GM18526 (cell line): ENCODE data around the gene CDC5L.

ENCODE experiments used
- POLR2A ChIP-seq: IDR thresholded peaks from 3 replicates; pipeline ENCODE4 v1.6.1; 2011; ENCODE audit not compliant: insufficient read length; ENCODE audit errors: extremely low read depth

CDC5L gene

DNA sequence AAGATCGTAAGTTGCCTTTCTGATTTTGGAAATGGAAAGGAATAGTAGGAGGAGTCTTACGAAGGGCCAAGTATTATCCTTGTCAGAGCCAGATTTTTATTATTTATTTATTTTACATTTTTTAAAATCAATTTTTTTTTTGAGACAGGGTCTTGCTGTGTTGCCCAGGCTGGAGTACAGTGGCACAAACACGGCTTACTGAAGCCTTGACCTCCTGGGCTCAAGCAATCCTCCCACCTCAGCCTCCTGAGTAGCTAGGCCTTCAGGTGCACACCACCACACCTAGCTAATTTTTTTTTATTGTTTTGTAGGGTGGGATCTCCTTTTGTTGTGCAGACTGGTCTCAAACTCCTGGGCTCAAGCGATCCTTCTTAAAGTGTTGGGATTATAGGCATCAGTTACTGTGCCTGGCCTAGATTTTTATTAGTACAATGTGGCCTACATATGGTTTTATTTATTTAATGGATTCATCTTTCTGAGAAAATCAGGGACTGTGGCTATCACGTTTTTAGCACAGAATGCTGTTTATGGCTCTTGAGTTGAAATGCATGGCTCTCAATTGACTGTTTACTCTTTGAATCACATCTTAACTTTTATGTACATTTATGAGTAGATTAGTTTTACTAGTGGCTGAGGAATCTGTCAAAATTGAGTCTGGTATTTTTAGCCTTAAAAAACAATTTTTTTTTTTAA lies 16.7 kb downstream of the CDC5L start:
- TF ChIP-seq POLR2A: no peak

DNA sequence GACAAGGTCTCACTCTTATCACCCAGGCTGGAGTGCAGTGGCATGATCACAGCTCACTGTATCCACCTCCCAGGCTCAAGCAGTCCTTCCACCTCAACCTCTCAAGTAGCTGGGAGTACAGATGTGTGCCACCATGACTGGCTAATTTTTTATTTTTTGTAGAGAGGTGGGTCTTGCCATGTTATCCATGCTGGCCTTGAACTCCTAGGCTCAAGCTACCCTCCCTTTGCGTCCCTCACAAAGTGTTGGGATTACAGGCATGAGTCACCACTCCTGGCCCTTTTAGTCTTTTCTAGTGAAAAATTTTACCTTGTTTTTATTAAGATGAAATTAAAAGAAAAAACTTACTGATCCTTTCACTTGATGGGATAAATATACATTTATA lies 17.2 kb downstream of the CDC5L start:
- TF ChIP-seq POLR2A: no peak

DNA sequence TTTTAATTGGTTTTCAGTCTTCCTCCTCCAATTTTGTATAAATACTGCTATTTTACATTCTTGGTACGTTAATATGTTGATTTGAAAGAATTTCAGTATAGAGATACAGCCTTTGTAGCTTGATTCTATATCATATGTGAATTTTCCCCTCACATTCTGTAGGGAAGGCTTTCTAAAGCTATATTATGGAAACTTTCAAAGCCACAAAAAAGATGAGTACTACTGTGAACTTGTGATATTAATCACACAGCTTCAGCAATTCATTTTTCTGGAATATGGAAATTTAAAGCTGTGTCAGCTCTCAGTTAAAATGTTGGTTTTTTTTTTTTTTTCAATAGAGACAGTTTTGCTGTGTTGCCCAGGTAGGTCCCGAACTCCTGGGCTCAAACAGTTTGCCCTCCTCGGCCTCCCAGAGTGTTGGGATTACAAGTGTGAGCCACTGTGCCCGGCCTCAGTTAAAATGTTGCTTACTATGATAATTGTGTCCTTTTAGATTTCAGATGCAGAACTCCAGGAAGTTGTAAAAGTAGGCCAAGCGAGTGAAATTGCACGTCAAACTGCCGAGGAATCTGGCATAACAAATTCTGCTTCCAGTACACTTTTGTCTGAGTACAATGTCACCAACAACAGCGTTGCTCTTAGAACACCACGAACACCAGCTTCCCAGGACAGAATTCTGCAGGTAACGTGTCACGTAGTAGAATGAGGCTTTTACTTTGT lies 20.6 kb downstream of the CDC5L start:
- TF ChIP-seq POLR2A: no peak

DNA sequence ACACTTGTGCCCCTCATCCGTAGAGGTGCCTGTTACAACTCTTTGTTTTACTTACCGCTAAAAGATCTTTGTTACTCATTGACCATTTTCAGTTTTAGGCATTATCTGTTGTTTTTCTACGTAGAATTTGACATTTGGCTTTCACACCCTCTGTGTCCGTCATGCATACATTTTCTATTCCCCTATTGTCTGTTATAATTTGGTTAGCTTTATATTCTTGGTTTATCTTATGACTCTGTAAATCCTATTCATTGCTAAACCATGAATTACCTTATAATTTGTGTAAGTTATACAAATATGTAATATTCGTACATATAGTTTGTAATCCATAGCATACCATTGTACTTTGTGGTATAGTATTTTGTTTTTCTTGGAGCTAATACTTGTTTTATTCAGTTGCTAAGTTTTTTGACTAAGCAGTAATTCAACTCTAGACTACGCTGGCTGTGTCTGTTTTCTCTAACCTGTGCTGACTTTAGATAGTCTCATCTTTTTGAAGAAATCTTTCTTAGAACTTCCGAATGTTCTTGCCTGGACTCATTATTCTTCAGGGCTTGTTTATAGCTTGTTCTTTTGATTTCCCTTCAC lies 21.8 kb downstream of the CDC5L start:
- TF ChIP-seq POLR2A: no peak

DNA sequence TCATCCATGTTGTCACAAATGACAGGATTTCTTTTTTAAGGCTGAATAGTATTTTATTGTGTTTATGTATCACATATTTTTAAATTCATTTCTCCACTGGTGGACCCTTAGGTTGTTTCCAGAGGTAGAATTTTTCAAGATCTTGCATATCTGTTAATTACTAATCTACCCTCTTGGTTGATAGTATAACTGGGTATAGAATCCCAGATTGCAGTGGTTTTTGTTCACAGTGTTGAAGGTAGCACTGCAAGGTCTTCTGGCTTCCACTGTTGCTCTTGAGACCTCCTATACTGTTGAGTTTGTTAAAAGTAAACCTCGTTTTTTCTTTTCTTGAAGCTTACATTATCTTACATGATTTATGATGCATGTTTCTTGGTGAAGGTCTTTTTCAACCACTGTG lies 22.9 kb downstream of the CDC5L start:
- TF ChIP-seq POLR2A: no peak

DNA sequence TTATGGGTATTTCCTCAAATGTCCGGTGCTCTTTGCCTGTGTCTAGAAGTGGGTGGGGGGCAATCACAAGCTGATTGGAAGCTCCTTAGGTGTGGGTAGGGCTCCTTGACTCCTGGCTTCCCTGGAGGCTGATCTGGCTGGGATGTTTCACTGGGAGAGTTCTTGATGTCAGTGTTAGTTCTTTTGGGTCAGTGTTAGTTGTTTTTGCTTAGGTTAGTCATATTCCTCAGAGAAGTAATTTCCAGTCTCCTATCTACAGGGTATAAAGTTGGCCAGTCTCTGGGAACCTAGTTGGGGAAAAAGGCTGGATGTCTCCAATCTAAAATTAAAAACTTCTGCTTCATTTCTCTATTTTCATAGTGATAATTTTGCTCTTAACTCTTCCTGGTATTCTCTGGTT lies 23.6 kb downstream of the CDC5L start:
- no peak for TF ChIP-seq POLR2A

DNA sequence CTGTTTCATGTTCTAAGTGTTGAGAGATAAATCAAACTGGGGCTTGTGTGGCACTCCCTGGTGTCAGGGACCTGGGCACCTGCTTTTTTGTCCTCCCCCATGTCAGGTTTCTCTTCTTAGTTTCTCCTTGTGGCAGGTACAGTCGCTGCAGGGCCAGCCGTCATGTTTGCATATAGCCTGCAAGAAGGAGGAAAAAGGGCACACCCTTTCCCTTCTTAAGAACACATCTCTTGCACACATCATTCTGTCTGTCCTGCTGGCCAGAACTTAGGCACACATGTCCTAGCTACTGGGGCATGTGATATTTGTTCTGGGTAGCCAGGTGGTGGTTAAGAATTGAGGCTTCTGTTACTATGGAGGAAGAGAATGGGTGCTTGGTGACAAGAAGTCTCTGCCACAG lies 27.9 kb downstream of the CDC5L start:
- no peak for TF ChIP-seq POLR2A

DNA sequence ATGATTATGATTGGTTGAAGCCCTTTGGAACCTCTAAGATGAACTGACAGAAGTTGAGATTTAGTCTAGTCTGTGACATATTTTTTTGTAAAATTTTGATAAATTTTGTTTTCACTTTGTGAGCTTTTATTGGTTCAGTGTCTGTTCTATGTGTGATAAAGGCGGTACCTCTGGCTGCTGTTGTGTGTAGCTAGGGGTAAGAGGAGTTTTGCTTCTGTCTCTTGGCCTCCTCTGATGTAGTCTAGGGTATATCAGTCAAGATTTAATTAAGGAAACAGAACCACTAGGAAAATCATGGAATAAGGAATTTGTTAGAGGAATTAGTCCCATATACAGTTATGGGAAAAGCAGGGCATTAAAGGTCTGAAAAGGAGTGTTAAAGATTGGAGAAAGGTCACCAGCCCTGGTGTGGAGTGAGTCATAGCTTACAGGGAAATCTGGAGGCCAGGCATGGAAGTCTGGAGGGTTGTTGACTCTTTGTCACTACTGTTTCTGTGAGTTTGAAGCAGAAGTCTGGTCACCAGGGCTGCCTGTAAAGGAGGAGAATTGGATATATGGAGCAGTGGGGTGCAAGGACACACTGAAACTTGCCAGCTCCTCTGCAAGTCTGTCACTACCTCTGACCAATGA lies 28.5 kb downstream of the CDC5L start:
- TF ChIP-seq POLR2A: no peak

DNA sequence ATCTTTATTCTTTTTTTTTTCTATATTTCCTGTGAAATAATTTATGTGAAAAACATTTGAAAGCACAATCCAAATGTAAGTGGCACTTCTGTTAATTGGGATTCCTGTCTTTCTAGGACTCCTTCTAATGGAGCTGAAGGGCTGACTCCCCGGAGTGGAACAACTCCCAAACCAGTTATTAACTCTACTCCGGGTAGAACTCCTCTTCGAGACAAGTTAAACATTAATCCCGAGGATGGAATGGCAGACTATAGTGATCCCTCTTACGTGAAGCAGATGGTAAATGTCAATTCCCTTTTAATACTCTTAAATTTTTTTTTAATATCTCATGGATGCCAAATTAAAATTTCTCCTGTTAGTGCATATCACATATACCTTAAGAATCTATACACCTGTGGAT lies 35.0 kb downstream of the CDC5L start:
- TF ChIP-seq POLR2A: no peak

DNA sequence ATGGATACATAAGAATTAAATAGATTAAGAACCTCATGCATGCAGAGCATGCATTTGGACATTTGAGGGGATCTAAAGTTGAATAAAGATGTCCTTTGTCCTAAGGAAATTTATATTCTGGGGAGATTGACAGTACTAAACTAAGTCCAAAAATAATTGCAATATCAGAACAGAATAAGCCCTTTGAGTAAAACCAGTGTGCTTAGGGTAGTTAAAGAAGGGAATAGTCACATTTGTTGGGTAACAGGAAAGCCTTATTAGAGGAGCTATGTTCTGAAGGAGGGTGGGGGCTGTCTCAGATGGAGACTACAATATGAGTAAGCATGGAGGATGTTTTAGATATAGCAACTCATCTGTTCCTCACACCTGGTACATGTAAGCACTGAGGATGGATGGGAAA lies 35.8 kb downstream of the CDC5L start:
- no peak for TF ChIP-seq POLR2A

DNA sequence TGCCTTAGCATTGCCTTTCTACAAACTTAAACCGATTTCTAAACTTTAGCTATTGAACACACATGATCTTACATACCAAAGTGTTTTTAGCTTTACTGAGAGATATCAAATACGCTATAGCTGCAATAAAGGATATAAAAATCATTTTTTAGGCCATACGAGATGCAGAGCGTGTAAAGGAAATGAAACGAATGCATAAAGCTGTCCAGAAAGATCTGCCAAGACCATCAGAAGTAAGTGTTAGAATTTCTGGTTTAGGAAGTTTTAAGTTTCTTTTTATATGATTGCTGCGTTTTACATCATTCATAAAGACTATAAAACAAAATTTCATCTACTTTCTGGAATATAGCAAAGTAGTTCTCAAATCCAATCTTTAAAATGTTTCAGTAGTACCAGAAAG lies 38.4 kb downstream of the CDC5L start:
- no peak for TF ChIP-seq POLR2A

DNA sequence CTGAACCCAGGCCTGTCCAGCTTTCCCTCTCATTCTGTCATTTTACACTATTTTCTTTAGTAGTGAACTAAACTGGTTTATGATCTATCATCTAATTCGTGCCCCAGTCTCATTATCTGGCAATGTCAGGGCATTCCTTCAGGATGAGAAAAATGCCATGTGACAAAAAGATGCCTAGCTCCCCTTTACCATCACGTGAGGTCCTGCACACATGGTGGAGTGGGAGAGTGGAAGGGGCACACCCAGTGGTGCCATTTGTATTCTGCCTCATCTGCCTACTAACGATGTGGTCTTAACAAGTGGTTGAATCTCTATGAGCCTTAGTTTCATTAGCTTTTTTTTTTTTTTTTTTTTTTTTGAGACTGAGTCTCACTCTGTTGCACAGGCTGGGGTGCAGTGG lies 41.2 kb downstream of the CDC5L start:
- TF ChIP-seq POLR2A: no peak

DNA sequence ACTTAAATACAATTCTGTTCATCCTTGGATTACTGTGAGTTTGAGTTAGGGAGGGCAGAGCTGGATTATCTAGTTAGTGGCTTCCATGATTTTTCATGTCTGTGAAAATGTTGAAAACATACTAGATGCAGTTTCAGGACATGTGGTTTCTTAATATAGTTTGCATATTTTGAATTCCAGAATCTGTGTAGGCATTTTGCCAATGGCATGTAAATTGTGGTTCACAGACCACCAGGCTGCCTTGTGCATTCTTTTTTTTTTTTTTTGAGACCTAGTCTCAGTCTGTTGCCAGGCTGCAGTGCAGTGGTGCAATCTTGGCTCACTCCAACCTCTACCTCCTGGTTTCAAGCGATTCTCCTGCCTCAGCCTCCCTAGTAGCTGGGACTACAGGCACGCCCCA lies 42.8 kb downstream of the CDC5L start:
- no peak for TF ChIP-seq POLR2A

DNA sequence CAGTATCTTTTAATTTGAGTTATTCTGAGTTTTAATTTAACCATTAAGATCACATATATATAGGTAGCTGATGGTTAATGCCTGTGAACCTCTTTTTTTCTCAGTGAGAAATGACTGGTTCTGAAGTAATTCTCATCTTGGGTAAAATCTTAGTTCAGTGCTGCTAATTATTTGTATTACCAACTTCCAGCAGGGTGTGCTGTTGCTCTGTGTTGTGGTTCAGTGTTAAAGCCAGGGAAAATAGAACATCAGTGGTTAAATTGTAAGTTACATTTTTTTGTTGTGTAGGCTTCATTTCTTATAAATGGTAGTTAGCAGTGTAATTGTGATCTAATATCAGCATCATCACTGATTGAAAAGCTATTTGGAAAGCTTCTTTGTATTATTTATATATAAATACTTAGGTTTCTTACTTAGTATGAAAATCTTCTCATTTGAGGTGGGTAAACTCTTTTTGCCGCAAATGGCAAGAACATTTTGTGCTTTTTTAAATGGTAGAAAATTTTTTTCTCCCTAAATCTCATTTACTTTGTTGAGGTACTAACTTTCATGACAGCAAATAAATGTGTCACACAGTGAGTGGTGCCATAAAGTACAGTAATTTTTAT lies 43.7 kb downstream of the CDC5L start:
- no peak for TF ChIP-seq POLR2A

DNA sequence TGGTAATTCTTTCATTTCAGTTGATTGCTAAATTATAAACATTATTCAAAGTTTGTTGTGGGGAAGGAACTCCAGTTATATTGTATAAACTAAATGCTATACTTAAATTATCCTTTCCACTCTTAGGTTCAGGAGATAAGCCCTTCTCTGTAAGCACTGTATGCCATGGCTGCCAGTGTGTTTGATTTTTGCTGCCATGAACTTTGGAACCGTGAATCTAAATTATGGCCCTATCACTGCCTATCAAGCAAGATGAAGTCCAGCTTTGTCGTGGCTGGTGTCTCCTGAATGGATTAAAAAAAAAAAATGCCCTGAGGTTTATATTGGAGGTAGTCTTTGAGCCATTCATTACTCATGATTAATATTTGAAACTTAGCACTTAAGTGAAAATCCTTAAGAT lies 44.7 kb downstream of the CDC5L start:
- TF ChIP-seq POLR2A: no peak

DNA sequence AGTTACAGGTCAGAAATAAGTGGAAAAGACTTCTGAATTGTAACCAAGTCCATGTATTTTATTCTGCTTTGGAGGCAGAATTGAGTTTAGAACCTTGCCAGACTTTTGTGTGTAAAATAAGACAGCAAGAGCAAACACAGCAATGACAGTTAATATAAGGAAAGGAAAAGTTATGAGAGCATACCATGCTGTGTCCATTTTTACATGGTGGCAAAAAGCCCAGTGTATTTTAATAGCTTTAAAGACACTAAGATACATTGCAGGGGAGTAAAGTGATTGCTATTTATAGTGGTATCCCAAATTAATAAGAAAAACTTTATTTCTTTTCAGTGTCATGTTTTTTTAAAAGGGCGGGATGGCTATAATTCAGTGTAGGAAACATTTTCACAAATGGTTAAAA lies 45.2 kb downstream of the CDC5L start:
- TF ChIP-seq POLR2A: no peak

DNA sequence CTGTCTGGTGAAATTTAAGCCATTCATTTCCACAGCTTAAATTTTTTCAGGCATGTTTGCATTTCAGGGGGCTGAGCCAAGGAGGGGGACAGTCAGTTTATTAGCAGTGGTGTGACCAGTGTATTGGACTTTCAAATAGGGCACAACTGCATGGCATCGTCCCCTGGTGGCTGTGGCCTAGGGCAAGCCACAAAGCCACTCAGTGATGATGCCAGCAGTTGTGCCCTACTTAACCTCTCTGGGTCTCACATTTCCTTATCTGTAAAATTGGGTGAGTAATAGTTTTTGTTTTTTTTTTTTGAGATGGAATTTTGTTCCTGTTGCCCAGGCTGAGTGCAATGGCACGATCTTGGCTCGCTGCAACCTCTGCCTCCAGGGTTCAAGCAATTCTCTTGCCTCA lies 48.0 kb downstream of the CDC5L start:
- TF ChIP-seq POLR2A: no peak
